SK-MEL-5 (cell line): Measurements from ENCODE around the gene EPG5. TPM values are rescaled to one million over a fixed set of nuclear protein-coding genes. Genes with fewer than 3 reads are reported as not detected.
"Not testable (repeated sequence)": the region's sequence is repeated elsewhere in the genome, so short reads cannot be mapped to it uniquely, and the experiment has no call there.

Experiments used
- DNase-seq: peaks from one replicate; pipeline ENCODE4 v3.0.0-alpha.2; 2016; ENCODE audit warnings: low read depth, low spot score
- in situ Hi-C: cut with HindIII; loops from 2 replicates; pipeline ENCODE4 v1.10.0; 2016; ENCODE audit warnings: low sequenced_read_pairs, high pct_unique_total_duplicates, low pct_unique_long_range_greater_than_20kb
- polyA plus RNA-seq, 2 experiments: library from polyadenylated mRNA; depleted of rRNA; stranded (reverse); fragments of >200 nt; gene quantifications; 2 replicates each; pipeline ENCODE4 v1.2.3, GENCODE V29; 2015
- total RNA-seq: library from RNA; depleted of rRNA; stranded (reverse); fragments of >200 nt; shearing (Covaris generic); gene quantifications from 2 replicates; pipeline ENCODE4 v1.2.3, GENCODE V29; 2014; rRNA removed

Gene EPG5, protein sequence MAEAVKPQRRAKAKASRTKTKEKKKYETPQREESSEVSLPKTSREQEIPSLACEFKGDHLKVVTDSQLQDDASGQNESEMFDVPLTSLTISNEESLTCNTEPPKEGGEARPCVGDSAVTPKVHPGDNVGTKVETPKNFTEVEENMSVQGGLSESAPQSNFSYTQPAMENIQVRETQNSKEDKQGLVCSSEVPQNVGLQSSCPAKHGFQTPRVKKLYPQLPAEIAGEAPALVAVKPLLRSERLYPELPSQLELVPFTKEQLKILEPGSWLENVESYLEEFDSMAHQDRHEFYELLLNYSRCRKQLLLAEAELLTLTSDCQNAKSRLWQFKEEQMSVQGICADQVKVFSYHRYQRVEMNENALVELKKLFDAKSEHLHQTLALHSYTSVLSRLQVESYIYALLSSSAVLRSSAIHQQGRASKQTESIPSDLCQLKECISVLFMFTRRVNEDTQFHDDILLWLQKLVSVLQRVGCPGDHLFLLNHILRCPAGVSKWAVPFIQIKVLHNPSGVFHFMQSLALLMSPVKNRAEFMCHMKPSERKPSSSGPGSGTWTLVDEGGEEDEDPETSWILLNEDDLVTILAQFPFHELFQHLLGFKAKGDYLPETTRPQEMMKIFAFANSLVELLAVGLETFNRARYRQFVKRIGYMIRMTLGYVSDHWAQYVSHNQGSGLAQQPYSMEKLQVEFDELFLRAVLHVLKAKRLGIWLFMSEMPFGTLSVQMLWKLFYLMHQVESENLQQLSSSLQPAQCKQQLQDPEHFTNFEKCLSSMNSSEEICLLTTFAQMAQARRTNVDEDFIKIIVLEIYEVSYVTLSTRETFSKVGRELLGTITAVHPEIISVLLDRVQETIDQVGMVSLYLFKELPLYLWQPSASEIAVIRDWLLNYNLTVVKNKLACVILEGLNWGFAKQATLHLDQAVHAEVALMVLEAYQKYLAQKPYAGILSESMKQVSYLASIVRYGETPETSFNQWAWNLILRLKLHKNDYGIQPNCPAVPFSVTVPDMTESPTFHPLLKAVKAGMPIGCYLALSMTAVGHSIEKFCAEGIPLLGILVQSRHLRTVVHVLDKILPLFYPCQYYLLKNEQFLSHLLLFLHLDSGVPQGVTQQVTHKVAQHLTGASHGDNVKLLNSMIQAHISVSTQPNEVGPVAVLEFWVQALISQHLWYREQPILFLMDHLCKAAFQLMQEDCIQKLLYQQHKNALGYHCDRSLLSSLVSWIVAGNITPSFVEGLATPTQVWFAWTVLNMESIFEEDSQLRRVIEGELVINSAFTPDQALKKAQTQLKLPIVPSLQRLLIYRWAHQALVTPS (N-terminal part only)
- 27.4 and 28.2 TPM in 2 replicates for total RNA-seq
- polyA plus RNA-seq (2015; cell fraction: cytosol; rRNA removed), result 21.4 and 24.8 TPM in 2 replicates
- 65.5 and 65.8 TPM in 2 replicates for polyA plus RNA-seq (2015; cell fraction: nucleus; rRNA removed)

DNA sequence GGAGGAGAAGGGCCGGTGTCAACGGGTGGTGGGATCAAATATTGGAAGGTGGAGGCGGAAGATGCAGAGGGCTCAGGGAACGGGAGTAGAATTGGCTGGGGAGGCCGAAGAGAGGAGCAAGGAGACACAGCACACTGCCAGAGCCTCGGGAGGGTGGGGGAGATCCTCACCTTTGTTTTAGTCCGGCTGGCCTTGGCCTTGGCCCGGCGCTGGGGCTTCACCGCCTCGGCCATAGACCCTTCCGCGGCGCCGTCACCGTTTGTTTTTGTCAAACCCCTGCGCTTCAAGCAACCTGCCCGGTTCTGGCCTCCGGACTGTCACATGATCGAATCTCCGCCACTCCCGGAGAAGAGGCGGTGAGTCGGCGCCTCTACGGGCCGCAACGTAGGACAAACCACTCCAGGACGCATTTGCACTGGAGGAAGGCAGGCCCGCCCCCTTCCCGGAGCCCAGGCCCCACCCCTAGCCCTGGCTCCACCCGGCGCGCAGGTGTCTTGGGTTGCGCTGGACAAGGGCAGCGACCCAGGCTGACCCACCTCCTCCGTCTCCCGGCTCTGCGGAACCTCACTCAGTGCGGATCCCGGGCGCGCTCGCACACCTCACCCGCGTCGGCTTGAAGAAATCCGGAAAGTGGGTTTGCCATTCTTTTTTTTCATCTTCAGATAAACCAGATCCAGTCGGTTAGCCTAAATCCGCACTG lies at the start of gene EPG5:
Gene EPG5, minus strand, starts transcription at position 323 of the 700 bp plus-strand sequence. Its CDS starts 90 bp downstream, at position 233.
- in situ Hi-C loops, result no loop called here
- DNase-seq, result peak; percentile 95

DNA sequence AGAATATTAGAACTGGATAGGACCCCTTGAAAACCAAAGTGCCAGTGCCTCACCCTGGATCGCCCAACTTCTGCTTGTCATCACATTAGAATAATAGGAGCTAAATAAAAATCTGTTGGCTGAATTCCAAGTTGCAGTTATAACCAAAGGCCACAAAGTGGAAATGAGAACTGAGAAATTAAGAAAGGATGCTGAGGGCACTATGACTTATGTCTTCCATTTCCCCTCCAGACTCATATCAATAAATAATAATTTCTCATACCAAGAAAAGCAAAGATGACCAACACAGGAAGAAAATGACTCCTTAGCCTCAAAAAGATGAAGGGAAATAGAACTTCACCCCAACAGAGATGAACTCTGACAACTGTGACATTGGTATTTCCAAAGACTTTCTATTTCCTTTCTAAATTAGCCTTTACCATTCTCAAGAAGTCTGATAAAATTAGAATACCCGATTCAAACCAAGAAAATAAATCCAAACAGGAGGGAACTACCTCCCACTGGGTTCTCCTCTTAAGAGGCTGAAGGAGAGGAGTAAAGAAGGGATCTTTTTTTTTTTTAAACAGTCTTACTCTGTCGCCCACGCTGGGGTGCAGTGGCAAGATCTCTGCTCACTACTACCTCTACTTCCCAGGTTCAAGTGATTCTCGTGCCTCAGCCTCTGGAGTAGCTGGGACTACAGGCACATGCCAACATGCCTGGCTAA lies 46.5 kb upstream of the EPG5 start:
- in situ Hi-C loops, result no loop called here
- DNase-seq, result no peak

DNA sequence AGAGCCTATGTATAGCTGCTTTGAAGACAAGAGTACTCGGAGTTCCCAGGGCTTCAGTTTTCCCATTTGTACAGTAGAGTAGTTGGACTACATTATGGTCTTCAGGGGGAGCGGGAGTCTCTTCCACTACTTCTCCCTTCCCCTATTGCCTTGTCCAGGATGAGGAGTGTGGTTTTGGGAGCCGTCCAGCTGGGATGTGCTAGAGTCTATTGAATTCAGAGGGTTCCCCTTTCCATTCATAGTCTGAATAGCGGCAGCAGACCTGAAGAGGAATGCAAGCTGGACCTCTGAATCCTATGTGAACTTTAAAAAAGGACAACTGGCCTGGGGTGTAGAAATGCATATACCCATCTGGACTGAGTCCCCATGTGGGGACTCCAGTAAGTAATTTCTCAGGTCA lies 43.5 kb upstream of the EPG5 start:
- in situ Hi-C loops, result no loop called here

DNA sequence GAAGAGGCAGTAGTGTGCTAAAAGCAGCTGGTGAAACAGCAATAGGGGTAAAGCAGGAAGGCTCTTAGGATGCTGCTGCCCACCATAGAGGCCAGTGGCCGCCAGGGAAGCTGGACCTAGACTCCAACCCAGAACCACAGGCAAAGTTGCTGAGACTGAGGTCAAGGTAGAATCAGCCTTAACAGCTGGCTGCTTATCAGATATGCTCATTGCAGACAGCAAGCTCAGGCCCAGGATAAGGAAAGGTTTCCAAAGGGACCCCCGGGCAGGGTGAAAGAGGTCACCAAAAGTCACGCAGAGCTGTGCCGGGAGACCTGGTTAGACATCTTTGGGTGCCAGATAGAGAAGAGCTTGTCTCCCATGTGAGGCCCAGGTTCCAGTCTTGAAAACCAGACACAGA lies 42.9 kb upstream of the EPG5 start:
- DNase-seq, result no peak
- in situ Hi-C loops, result no loop called here

More for the DNA sequence above, 43.5 kb upstream of the EPG5 start:
- DNase-seq, result no peak

DNA sequence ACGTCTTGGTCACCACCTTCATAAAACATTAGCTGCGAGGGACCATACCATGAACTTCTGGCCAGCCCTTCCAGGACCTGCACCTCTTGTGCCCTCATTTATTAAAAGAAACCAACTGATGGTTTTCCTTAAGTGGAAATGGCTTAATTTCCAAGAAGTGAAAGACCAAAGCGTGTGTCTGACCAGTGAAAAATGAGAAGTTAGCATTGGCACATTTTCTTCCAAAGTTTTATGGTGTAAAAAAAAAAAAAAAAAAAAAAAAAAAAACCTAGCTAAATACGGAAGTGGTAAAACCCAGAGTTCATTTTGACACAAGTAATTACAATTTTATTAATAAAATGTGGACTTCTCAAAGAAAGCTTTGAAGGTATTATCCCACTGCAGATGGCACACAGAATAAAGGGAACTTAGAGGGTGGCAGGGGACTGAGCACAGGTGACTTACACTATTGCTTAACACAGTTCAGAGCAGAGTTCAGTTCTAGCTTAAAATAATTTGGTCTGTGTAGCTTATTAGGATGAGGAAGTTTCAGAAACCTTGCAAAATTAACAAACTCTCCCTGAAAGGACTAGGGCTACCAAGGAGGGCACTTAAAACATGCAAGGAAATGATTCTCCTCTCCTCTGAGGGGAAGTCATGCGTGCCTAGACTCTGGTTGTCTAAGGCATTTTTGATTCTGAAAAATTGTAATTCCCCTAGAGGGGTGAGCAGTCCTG lies 42.2 kb upstream of the EPG5 start:
- in situ Hi-C loops, result no loop called here
- no peak for DNase-seq

DNA sequence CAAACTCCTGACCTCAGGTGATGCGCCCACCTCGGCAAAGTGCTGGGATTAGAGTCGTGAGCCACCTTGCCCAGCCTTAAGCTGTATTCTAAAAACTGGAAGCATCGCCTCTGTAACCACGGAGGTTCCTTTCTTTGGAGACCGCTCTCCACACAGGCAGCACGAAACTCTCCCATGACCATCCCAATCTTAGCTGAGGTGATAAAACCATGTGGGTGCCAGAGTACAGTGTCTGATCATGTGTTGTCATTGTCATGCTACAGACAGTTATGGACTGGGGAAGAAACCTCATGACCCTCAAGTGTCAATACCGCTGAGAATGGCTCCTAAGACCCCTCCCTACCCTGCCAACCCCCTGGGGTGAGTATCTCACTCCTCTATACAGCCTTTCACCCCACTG lies 41.4 kb upstream of the EPG5 start:
- DNase-seq, result no peak
- in situ Hi-C loops, result no loop called here

DNA sequence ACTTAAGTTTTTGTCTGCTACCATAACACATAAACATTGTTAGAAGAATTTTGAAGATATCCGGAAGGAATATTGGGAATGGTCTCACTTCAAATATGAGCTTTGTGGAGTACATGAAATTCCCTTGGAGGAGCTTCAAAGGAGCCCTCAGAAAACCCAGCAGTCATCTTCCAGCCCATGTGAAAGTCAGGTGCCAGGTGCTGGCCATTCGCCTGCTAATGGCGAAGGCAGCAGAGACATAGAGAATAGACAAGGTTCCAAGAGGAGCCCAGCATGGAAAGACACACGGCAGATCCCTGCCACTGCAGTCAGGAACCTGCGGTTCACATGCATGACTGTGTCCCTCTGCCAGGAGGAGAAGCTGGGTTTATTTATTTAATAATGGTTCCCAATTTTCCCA lies 40.0 kb upstream of the EPG5 start:
- in situ Hi-C loops, result no loop called here

DNA sequence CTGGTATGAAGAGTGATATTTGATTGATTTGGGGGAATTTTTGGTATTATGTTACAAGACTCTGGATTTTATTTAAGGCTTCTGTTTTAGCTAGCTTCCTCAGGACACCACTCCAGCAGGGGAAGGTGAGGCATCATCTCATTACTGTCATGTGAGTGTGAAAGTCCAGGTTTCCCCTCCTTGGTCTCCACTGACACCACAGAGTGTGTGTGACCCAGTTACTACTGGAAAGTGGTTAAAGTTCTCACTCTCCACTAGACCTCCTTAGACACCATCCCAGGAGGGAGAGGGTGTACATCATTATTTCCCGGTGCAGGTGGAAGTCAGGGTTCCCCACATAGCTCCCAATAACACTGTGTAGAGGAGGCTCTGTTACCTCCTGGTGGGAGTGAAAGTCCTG lies 35.8 kb upstream of the EPG5 start:
- DNase-seq, result no peak
- in situ Hi-C loops, result no loop called here

More for the DNA sequence above, 40.0 kb upstream of the EPG5 start:
- peak; percentile 4 for DNase-seq

DNA sequence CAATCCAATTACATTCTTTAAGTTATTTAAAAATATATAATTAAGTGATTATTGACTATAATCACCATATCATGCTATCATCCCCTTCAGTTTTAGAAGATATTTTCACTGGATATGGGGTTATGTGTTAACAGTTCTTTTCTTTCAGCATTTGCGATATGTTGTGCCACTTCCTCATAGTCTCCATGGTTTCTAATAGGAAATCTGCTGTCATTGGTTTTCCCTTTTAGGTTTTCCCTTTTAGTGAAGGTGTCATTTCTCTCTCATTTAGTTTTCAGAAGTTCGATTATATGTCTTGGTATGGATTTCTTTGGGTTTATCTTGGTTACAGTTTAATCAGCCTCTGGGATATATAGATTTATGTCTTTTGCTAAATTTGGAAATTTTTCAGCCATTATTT lies 34.8 kb upstream of the EPG5 start:
- no peak for DNase-seq
- in situ Hi-C loops, result no loop called here

DNA sequence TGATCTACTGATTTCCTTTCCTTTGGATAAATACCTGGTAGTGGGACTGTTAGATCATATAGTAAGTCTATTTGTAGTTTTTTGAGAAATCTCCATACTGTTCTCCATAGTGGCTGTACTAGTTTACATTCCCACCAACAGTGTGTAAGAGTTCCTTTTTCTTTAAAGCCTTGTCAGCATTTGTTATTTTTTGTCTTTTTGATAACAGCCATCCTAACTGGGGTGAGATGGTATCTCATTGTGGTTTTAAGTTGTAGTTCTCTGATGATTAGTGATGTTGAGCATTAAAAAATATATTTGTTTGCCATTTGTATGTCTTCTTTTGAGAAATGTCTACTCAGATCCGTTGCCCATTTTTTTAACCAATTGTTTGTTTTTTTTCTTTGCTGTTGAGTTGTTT lies 33.9 kb upstream of the EPG5 start:
- DNase-seq, result no peak
- in situ Hi-C loops, result no loop called here

DNA sequence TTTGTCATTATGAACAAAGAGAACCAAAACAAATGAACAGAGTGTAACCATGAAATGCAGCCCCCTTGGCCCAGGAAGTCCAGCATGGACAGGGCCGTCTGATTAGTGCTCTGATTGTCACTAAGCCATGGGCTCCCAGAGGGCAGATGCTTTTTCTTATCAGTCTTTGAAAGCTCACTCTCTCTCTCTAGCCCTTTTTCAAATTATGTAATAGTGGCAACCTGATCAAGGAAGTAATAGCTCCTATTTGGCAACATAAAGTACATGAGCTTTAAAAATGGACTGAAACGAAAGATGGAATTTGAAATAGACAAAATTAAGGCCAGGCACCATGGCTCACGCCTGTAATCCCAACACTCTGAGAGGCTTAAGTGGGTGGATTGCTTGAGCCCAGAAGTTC lies 32.4 kb upstream of the EPG5 start:
- in situ Hi-C loops, result no loop called here
- no peak for DNase-seq

DNA sequence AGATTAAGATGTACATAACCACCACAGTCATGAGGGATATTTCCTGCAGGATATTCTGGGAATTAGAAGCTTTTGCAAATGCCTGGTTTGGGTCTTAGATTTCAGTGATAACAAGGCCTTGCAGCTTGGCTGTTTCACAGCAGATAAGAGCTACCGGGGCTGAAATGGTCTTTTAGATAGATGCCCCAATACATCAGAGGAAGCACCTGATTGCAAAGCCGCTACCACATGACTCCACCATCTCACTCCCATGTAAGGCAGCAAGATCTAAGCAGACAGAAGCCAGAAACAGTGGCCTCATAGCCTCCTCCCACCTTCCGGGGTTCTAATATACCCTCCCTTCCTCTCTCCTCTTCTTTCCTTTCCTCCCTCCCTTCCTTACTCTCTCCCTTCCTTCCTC lies 31.1 kb upstream of the EPG5 start:
- in situ Hi-C loops, result no loop called here

DNA sequence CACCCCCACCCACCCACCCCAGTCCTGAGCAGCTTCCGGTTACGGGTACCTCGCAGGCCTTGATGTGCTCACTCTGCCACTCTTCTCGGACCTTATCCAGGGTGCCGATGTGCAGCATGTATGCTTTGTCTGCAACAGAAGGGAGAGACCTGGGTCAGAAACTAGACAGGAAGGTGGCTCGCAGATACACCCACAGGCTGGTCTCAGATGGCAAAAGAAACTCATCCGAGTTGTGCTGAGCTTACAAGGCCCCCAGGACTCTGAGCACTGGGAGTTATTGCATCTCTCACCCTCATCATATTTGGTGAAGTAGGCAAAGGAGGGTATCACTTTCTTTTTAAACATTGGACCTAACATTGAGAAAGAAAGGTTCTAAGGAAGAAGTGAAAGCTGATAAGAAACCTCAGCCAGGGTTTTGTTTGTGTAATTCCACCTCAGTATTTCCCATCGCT lies 30.6 kb upstream of the EPG5 start:
- no peak for DNase-seq
- in situ Hi-C loops, result no loop called here

More for the DNA sequence above, 31.1 kb upstream of the EPG5 start:
- no peak for DNase-seq

DNA sequence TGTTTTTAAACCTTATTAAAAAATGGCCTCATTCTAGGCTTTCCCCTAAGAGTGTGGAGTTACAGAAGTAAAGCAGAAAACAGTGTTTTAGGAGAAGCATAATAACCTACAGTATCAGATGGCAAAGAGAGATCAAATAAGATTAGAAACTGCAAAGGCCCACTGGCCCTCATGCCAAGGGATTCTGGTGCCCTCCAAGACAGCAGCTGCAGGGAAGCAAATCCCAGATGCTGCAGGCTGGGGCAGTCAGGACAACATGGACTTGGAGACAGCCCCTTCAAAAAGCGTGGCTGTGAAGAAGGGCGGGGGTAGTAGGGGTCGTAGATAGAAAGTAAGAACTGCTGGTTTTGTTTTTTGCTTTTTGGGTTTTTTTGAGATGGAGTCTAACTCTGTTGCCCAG lies 28.3 kb upstream of the EPG5 start:
- no peak for DNase-seq
- in situ Hi-C loops, result no loop called here

DNA sequence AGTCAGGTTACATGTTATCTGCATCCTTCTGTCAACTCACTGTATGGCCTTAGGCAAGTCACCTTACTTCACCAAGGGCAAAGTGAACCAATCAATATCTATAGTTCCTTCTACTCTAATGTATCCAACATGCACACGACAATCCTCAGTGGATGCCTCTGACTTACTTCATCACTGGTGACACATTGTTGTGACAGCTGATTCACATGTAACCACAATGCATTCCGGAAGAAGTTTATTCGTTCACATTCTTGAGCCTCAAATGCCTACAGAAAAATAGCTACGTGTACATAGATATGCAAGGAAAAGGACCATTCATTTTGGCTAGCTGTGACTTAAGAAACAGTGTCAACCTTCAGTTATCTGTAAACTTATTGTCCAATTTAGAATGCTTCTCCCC lies 26.3 kb upstream of the EPG5 start:
- in situ Hi-C loops, result no loop called here
- DNase-seq, result no peak

DNA sequence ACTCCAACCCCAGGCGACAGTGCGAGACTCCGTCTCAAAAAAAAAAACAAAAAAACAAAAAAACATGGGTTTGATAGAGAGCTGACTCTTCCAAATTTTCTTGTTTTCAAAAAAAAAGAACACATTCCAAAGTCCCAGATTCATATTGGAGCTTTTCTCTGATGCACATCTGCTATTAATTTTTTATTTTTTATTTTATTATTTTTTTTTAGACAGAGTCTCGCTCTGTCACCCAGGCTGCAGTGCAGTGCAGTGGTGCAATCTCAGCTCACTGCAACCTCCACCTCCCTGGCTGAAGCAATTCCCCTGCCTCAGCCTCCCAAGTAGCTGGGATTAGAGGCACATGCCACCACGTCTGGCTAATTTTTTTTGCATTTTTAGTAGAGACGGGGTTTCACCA lies 25.4 kb upstream of the EPG5 start:
- in situ Hi-C loops, DNase-seq: not testable (repeated sequence)
